Measurements from ENCODE around the gene IFT25.

DNA sequence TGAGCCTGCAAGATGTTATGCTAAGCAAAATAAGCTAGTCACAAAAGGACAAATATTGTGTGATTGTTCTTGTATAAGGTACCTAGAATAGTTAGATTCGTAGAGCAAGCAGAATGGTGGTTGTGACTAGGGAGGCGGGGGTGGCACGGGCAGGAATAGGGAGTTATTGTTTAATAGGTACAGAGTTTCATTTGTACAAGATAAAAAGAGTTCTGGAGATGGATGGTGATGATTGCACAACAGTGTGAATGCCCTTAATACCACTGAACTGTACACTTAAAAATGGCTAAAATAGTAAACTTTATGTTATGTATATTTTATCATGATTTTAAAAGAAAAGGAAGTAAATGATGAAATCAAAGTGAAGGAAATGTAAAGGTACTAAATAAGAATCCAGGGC, 21.3 kb upstream of the IFT25 start:
- TF ChIP-seq, protein P1, sequence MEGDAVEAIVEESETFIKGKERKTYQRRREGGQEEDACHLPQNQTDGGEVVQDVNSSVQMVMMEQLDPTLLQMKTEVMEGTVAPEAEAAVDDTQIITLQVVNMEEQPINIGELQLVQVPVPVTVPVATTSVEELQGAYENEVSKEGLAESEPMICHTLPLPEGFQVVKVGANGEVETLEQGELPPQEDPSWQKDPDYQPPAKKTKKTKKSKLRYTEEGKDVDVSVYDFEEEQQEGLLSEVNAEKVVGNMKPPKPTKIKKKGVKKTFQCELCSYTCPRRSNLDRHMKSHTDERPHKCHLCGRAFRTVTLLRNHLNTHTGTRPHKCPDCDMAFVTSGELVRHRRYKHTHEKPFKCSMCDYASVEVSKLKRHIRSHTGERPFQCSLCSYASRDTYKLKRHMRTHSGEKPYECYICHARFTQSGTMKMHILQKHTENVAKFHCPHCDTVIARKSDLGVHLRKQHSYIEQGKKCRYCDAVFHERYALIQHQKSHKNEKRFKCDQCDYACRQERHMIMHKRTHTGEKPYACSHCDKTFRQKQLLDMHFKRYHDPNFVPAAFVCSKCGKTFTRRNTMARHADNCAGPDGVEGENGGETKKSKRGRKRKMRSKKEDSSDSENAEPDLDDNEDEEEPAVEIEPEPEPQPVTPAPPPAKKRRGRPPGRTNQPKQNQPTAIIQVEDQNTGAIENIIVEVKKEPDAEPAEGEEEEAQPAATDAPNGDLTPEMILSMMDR (conservative IDR thresholded peaks at IDR 0.05; ENCODE audit: low read length) = no peak
- TF ChIP-seq EZH2phosphoT487 (IDR thresholded peaks at IDR 0.05; ENCODE audit: borderline replicate concordance) = no peak
